ENCODE data around the gene PRAMEF5. TPM values are rescaled to one million over a fixed set of nuclear protein-coding genes. Genes with fewer than 3 reads are reported as not detected.
"Not testable (repeated sequence)": the region's sequence is repeated elsewhere in the genome, so short reads cannot be mapped to it uniquely, and the experiment has no call there.

PRAMEF5 gene
- total RNA-seq, result not detected in 2 replicates

DNA sequence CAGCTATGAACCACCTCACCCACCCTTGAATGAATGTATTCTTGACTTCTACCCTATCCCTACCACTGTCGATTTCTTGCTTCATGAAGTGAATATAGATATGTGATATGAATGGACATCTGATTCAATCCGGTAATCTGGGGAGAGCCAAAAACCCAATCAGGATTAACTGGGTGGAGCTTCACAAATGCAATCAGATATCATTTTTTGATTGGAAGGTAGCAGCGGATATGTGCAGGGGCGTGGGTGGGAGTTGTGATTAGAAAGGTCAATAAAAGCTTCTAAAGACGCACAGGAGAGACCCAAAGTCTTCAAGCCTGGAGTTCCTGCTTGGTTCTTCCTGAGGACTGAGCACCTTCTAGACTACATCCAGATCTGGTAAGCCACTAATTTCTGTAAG lies at the start of gene PRAMEF5:
PRAMEF5 (plus strand) TSS at position 301 of the 400 bp plus-strand sequence. CDS start 5,071 bp downstream, outside the sequence.
- DNase-seq (ENCODE audit: low read depth, low spot score), result not testable (repeated sequence)

DNA sequence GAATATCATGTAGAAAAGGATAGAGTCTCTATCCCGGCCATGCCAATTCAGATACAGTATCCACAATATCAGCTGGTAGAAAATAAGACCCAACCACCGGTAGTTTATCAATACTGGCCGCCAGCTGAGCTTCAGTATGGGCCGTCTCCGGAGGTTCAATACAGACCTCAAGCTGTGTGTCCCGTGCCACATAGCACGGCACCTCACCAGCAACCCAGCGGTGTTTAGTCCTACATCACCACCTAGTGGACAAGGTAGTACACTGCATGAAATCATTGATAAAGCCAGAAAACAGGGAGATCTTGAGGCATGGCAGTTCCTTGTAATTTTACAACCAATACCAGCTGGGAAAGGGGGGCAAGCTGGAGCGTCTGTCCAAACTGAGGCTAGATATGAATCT lies 45.3 kb upstream of the PRAMEF5 start:
- not testable (repeated sequence) for DNase-seq (ENCODE audit: low read depth, low spot score)

DNA sequence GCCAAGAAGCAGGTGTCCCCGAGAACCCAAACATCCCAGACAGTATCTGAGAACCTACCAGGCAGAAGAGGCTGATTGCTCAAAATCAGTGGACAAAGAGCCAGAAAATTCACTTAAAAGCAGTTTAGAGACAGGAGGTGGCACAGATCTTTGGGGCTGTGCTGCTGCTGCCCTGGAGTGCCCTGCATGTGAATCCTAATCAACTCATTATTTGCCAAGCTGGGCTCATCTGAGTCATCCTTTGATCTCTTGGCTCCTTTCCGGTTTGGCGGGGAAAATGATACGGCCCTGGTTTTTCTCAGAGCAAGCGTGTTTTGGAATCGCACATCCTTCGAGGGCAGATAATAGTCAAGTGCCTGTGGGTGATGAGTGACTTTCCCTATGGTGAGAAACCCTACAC lies 37.4 kb upstream of the PRAMEF5 start:
- not testable (repeated sequence) for DNase-seq (ENCODE audit: low read depth, low spot score)

DNA sequence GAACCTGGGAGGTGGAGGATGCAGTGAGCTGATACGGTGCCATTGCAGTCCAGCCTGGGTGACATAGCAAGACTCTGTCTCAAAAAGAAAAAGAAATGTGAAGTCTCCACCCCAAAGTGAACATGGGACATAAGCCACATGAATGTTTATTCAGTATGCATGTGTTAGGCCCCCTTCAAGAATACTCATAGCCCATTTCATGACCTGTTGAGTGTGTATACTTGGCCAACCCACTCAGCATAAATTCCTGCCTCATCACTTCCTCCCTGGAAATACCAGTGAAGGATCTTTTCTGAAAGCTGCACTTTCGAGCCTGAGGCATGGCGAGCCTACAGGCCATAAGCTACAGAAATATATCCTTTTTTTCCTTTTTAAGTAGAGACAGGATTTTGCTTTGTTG lies 34.8 kb upstream of the PRAMEF5 start:
- not testable (repeated sequence) for DNase-seq (ENCODE audit: low read depth, low spot score)

DNA sequence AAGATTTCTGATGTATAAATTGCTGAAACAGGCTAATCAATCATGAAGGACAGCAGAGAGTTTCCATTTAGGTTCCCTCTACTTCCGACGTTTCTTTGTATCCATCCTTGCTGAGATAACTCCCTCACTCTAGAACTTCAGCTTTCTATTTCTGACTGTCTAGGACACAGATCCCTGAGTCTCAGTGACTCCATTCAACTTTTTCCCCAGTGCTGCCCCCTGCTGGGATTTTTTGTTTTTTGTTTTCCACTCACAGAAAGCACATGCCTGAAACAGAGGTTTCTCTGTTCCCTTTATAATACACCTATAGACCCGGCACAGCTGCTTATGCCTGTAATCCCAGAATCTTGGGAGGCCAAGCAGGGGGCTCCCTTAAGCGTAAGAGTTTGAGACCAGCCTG lies 31.2 kb upstream of the PRAMEF5 start:
- DNase-seq (ENCODE audit: low read depth, low spot score), result not testable (repeated sequence)

DNA sequence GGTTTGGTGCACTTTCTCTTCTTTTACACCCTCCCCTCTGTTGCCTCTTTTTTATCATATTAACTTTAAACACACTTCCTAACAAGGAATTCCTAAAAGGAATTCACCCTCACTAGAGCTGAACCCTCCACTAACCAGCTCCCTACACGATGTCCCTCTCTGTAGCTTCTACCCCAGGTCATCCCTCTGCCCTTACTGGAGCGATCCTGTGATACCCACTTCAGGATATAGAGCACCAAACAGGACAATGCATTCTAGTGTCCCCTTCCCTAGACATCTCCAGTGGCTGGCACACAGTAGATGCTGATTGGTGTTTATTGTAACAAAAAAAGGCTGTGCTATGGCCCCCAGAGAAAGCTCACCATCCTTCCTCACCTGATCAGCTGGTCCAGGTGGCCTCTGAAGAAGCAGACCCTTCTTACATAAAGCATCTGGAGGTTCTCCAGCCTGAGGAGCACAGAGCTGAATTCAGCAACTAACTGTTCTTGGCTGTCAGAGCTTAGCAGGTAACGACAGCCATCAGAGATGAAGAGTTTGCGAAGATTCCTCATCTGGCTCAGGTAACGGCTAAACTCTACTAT lies 29.4 kb upstream of the PRAMEF5 start:
- DNase-seq (ENCODE audit: low read depth, low spot score), result no peak

DNA sequence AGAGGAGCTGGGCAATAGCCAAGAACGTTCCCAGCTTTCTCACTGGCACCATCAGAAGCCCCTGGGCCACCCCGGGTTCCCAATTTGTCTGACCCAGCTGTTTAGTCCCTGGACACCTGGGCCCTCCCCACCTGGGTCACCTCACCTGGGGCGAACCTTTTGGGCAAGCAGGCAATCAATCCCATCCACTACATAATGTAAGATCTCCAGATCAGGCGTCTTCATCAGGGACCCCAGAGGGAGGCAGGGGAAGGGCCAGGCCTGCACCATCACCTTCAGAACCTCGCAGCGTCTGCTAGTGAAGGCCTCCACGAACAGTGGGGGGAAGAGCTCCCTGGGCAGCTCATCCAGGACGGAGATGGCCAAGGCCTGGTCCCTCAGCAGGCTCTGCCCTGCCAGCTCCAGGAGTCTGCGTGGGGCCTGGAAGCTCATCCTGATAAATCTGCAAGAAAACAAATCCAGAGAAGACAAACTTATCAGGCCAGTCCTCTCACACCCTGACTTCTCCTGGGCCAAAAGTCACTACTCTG lies 28.3 kb upstream of the PRAMEF5 start, which contains the start of gene PRAMEF18:
PRAMEF18 (minus strand) TSS at position 480 of the 530 bp plus-strand sequence; CDS start at position 432, 48 bp downstream.
- not testable (repeated sequence) for DNase-seq (ENCODE audit: low read depth, low spot score)

DNA sequence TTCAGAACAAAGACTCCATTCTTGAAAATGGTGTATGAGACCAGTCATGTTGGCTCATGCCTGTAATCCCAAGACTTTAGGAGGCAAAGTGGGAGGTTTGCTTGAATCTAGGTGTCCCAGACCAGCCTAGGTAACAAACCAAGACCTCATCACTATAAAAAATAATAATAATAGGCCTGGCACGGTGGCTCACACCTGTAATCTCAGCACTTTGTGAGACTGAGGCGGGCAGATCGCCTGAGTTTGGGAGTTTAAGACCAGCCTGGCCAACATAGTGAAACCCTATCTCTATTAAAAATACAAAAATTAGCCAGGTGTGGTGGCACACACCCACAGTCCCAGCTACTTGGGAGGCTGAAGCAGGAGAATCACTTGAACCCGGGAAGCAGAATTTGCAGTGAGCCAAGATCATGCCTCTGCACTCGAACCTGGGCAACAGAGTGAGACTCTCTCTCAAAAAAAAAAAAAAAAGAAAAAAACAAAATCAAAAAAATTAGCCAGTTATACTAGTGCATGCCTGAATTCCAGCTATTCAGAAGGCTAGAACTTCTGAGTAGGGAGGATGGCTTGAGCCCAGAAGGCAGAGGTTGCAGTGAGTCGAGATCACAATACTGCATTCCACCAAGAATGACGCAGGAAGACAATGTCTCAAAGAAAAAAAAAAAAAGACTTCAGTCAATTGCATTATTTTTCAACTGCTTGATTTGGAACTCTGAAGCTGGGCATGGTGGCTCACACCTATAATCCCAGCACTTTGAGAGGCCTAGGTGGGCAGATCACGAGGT lies 26.5 kb upstream of the PRAMEF5 start:
- DNase-seq (ENCODE audit: low read depth, low spot score), result not testable (repeated sequence)

DNA sequence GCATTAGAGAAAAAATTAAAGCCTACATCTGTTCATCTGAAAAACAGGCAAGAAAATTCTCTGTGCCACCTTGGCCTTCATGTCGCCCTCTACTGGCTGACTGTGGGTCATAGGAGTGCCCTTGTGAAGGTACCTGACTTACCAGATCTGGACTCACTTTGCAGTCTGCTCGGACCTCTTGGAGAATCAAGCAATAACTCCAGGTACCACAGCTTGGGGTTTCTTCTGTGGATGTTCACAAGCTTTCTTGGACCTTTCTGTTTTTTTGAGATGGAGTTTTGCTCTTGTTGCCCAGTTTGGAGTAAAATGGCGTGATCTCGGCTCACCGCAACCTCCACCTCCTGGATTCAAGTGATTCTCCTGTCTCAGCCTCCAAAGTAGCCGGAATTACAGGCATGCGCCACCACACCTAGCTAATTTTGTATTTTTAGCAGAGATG lies 25.6 kb upstream of the PRAMEF5 start:
- no peak for DNase-seq (ENCODE audit: low read depth, low spot score)

DNA sequence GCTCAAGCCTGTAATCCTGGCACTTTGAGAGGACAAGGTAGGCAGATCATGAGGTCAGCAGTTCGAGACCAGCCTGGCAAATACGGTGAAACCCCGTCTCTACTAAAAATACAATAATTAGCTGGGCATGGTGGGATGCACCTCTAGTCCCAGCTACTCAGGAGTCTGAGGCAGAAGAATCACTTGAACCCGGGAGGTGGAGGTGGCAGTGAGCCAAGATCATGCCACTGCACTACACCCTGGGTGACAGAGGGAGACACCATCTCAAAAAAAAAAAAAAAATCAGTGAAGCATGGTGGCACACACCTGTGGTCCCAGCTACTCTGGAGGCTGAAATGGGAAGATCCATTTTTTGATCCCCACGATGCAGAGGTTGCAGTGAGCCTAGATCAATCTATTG lies 23.9 kb upstream of the PRAMEF5 start:
- DNase-seq (ENCODE audit: low read depth, low spot score), result not testable (repeated sequence)

DNA sequence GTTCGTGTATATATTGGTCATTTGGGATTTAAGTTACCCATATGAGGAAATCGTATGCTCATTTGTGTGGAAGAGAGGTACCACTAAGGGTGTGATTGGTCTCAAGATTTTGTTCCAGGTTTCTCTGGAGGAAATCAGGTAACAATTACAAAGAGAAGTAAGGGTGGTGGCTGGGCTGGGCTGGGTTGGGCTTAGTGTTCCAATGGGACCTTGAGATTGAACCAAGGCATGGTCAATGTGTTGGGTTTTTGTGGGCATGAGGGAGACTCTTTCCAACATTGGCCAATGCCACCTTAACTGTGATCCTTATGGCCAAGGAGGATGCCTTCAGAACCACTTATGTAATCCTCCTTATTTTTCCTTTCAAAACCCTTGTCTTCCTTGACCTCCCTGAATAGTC lies 23.4 kb upstream of the PRAMEF5 start:
- not testable (repeated sequence) for DNase-seq (ENCODE audit: low read depth, low spot score)

DNA sequence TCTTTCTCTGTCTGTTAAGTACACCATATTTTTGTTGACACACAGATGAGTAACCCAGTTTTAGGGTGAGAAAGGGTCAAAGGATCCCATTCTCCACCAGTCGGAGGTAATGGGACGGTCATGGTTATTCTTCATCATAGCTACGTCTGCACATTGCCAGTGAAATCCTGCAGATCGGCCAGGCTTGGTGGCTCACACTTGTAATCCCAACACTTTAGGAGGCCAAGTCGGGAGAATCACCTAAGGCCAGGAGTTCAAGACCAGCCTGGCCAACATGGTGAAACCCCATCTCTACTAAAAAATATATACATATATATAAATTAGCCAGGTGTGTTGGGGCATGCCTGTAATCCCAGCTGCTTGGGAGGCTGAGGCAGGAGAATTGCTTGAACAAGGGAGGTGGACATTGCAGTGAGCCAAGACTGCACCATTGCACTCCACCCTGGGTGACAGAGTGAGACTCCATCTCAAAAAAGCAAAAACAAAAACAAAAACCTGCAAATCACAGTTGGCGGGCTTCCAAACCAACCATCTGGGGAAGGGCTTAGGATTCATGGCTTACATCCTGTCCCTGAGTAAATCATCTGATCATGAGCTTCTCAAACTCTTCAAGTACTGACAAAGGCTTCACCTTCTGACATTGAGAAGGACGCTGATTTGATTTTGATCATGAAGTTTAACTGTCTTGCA lies 22.8 kb upstream of the PRAMEF5 start:
- not testable (repeated sequence) for DNase-seq (ENCODE audit: low read depth, low spot score)

DNA sequence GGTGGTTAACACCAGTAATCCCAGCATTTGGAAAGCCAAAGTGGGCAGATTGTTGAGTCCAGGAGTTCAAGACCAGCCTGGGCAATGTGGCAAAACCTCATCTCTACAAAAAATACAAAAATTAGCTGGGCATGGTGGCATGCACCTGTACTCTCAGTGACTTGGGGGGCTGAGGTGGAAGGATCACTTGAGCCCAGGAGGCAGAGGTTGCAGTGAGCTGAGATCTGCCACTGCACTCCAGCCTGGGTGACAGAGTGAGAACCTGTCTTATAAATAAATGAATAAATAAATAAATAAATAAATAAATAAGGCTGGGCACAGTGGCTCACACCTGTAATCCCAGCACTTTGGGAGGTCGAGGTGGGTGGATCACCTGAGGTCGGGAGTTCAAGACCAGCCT lies 21.9 kb upstream of the PRAMEF5 start:
- DNase-seq (ENCODE audit: low read depth, low spot score), result not testable (repeated sequence)

DNA sequence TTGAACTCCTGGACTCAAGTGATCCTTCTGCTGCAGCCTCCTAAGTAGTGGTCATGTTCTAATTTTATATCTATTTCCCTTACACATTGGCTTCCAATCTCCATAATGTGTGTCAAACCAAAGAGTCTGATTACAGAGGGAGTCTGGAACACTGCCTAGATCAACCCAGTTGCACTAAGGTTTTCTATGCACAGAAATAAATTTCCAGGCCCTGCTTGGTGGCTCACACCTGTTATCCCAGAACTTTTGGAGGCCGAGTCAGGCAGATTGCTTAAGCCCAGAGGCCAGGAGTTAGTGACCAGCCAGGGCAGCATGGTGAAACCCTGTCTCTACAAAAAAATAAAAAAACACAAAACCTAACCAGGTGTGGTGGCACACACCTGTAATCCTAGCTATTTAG lies 19.9 kb upstream of the PRAMEF5 start:
- DNase-seq (ENCODE audit: low read depth, low spot score), result not testable (repeated sequence)

DNA sequence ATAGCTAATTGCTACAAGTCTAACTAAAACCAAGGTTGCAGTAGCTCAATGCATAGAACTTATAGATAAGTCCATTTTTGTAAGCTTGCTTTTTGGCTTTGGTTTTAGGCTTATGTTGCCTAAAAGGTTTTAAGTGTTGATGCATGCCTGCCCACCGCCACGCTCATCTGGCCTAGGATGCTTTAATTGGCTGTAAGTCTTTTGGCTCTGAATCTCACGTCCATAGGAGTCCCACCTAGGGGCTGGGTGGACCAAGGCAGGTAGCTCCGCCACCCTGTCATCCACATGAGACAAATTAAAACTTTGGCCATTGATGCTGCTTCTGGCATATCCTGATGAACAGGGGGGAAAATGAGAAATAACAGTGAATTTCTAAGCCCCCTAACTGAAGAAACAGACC lies 16.4 kb upstream of the PRAMEF5 start:
- DNase-seq (ENCODE audit: low read depth, low spot score), result not testable (repeated sequence)

DNA sequence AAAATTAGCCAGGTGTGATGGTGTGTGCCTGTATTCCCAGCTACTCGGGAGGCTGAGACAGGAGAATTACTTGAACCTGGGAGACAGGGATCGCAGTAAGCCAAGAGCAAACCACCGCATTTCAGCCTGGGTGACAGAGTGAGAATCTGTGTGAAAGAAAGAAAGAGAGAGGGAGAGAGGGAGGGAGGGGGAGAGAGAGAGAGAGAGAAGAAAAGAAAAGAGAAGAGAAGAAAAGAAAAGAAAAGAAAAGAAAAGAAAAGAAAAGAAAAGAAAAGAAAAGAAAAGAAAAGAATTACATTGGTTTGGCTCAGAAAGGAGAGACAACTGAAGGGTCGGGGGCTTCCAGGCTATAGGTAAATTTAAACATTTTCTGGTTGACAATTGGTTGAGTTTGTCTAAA lies 14.4 kb upstream of the PRAMEF5 start:
- not testable (repeated sequence) for DNase-seq (ENCODE audit: low read depth, low spot score)

DNA sequence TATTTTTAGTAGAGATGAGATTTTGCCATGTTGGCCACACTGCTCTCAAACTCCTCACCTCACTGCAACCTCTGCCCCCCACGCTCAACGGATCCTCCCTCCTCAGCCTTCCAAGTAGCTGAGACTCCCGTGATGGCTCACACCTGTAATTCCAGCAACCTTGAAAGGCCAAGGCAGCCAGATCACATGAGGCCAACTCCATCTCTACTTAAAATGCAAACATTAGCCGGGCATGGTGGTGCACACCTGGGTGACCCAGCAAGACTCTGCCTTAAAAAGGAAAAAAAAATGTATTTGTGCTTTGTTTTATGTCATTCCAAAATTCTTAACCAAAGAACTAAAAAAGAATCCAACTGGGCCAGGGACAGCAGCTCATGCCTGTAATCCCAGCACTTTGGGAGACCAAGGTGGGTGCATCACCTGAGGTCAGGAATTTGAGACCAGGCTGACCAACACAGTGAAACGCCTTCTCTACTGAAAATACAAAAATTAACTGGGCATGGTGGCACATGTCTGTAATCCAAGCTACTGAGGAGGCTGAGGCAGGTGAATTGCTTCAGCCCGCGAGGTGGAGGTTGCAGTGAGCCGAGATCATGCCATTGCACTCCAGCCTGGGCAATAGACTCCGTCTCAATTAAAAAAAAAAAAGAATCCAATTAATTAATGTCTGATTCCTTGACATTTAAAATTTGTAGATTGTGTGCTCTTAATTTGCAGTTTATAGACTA lies 10.3 kb upstream of the PRAMEF5 start:
- DNase-seq (ENCODE audit: low read depth, low spot score), result not testable (repeated sequence)

DNA sequence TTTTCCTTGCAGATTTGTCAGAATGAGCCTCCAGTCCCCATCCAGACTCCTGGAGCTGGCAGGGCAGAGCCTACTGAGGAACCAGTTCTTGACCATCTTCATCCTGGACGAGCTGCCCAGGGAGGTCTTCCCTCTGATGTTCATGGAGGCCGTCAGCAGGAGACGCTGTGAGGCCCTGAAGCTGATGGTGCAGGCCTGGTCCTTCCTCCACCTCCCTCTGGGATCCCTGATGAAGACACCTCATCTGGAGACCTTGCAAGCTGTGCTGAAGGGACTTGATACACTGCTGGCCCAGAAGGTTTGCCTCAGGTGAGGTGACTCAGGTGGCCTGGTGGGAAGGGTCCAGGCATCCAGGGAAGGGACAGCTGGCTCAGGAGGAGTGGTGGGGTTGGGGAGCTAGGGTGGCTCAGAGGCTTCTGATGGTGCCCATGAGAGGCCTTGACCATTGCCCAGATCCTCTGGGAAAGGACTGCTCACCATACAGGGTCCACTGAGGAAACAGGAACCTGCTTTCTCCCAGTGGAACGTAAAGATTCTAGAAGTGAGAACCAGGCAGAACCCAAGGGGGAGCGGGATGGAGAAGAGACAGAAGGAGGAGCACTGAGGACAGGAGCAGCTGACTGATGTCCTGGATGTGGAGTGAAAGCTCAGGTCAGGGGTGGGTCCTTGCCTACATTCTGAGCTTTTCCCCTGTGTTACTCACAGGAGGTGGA lies 8.0 kb upstream of the PRAMEF5 start:
- DNase-seq (ENCODE audit: low read depth, low spot score), result not testable (repeated sequence)

DNA sequence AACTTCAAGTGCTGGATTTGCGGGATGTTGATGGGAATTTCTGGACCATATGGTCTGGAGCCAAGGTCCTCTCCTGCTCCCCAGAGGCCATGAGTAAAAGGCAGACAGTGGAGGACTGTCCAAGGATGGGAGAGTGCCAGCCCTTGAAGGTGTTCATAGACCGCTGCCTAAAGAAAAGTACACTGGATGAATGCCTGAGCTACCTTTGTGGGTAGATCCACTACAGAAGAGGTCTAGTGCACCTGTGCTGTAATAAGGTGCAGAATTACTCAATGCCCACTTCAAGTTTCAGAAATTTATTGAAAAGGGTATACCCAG lies 7.5 kb upstream of the PRAMEF5 start:
- not testable (repeated sequence) for DNase-seq (ENCODE audit: low read depth, low spot score)

DNA sequence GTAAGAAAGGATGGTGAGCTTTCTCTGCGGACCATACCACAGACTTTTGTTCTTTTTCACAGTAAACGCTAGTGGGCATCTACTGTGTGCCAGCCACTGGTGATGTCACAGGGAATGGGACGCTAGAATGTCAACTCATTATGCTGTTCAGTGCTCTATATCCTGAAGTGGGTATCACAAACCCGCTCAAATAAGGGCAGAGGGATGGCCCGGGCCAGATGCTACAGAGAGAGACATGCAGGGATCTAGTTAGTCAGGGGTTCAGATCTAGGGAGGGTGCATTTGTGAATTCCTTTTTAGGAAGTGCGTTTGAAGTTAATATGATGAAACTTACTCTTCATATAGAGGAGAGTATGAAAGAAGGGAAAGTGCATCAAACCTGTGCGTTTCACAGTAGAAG lies 6.9 kb upstream of the PRAMEF5 start:
- not testable (repeated sequence) for DNase-seq (ENCODE audit: low read depth, low spot score)

DNA sequence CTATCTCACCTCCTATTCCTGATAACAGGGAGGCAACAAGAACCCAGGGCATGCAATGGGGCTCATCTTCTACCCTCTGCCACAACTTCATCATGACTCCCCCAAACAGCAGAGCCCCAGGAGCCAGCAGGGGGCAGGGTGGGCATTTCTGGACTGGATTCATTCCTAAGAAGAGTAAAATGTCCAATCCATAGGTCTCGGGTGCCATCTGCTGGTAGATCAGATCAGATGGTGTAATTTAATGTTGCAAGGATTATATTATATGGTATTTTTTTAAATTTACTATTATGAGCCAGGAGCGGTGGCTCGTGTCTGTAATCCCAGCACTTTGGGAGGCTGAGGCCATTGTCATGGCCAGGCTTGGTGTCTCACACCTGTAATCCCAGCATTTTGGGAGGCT lies 11.1 kb downstream of the PRAMEF5 start:
- DNase-seq (ENCODE audit: low read depth, low spot score), result not testable (repeated sequence)

Measured in pulmonary artery endothelial cell (primary cell).